ENCODE results near the gene CLCN2. TPM values are rescaled to one million over a fixed set of nuclear protein-coding genes. Genes with fewer than 3 reads are reported as not detected.
A peak's percentile ranks its signal among the peaks of the same experiment; 100 is the strongest.

CLCN2 gene
- total and polyA plus RNA-seq, 2 of the 8 experiments (the other 6 are each of a cell fraction or from before 2014, with no cell fraction given) = 13.7 to 16.1 TPM

- H3K36me3 ChIP-seq (ENCODE audit: control insufficient read depth in 2 of 4, insufficient read depth in 4 of 4, low read length in 3 of 4) = peaks cover 7 to 19% (median 16%) of the 10 kb centered on the region in 4 experiments; a peak in 7 of 8 replicates
- H3K4me1 ChIP-seq (replicated peaks in 1 of 4; ENCODE audit: control insufficient read depth in 3 of 4, insufficient read depth in 4 of 4, low read length in 3 of 4) = peaks cover 5 to 27% (median 18%) of the 10 kb centered on the region in 4 experiments
- H3K9me3 ChIP-seq (ENCODE audit: insufficient read depth in 2 of 2, low read depth in 1 of 2, low read length in 1 of 2) = no peaks in the 10 kb centered on the region
- H2AK5ac ChIP-seq (ENCODE audit: low read depth, low read length) = no peak overlapping the region
- peaks cover 14% of the 10 kb centered on the region for H3K23me2 ChIP-seq (ENCODE audit: low read depth, low read length)
- DNase-seq (ENCODE audit: low read depth in 1 of 2, low spot score in 2 of 2) (peak; percentile 70 to 86), FAIRE-seq (no peak)
- peaks cover 14 to 31% of the 10 kb centered on the region in 2 experiments for H4K20me1 ChIP-seq (replicated peaks in 1 of 2; ENCODE audit: control insufficient read depth in 1 of 2, insufficient read depth in 2 of 2, low read length in 2 of 2)
- H2BK20ac ChIP-seq (ENCODE audit: low read length) = no peak overlapping the region
- H2BK5ac ChIP-seq (ENCODE audit: low read depth, low read length) = no peak overlapping the region; the same call in 1 of the 2 replicates
- no peak overlapping the region for H3K56ac ChIP-seq (replicated peaks; ENCODE audit: insufficient read length, low read depth, low read length)
- peak overlapping the region; percentile 81; the same call in 1 of the 2 replicates for H4K8ac ChIP-seq (ENCODE audit: extremely low read depth, insufficient read depth, low read length)
- H3K4me2 ChIP-seq (ENCODE audit: insufficient read depth in 1 of 2, low read depth in 2 of 2, low read length in 2 of 2) = peak overlapping the region; percentile 72 to 98
- no peak overlapping the region for H2BK120ac ChIP-seq (replicated peaks; ENCODE audit: low read depth, low read length)
- no peak overlapping the region for H2BK15ac ChIP-seq (ENCODE audit: low read length)
- H2BK12ac ChIP-seq (ENCODE audit: low read depth, low read length) = no peak overlapping the region
- WGBS, 2 experiments (ENCODE audit: extremely low coverage in 1 of 2, insufficient coverage in 1 of 2, insufficient read length in 1 of 2, insufficient replicate concordance in 2 of 2, low coverage in 1 of 2, low lambda C conversion rate in 2 of 2, missing lambda C conversion rate in 1 of 2) = 10% methylated on average over 24 of the region's 37 CpGs; no CpG with 5 or more reads in 1 of the 2 experiments
- ChIA-PET POLR2A (ENCODE audit: partially characterized antibody) (interaction anchor here (0.8 to 3.6 kb wide), 13 partner anchors 9 to 155 kb away, joined by 3 to 30 read pairs (median 6); partner anchors contain the start of gene EIF4G1), CTCF (ENCODE audit: partially characterized antibody) (interaction anchor here (0.6 to 3.6 kb wide), 12 partner anchors 9 to 1367 kb away, joined by 3 to 16 read pairs (median 5); no protein-coding TSS in a partner anchor)
- no peak overlapping the region for H3K18ac ChIP-seq (ENCODE audit: extremely low read depth, low read length)
- no peak overlapping the region for H4K91ac ChIP-seq (replicated peaks; ENCODE audit: insufficient read length, low read length)
- peak overlapping the region in 3 of 4 experiments; percentile 12 to 50 (median 32); a peak in 4 of 8 replicates for H3K4me3 ChIP-seq (ENCODE audit: extremely low read depth in 1 of 4, insufficient read depth in 2 of 4, low read depth in 3 of 4, low read length in 4 of 4)
- no peak overlapping the region for H3K14ac ChIP-seq (ENCODE audit: insufficient read length)
- H2AFZ ChIP-seq (ENCODE audit: low read length) = no peak overlapping the region
- H3K79me1 ChIP-seq (ENCODE audit: low read depth, low read length) = peaks cover 9% of the 10 kb centered on the region
- H3K79me2 ChIP-seq (ENCODE audit: control insufficient read depth in 1 of 2, insufficient read depth in 2 of 2, low read length in 2 of 2) = peaks cover 0 to 2% of the 10 kb centered on the region in 2 experiments; a peak in 1 of 4 replicates
- H3K4ac ChIP-seq (replicated peaks; ENCODE audit: insufficient read length, low read depth, low read length) = no peak overlapping the region
- no peaks in the 10 kb centered on the region for H3K27me3 ChIP-seq (replicated peaks in 1 of 4; ENCODE audit: control insufficient read depth in 3 of 4, extremely low read depth in 1 of 4, insufficient read depth in 3 of 4, low read length in 3 of 4)
- H3K9ac ChIP-seq (replicated peaks in 1 of 4; ENCODE audit: extremely low read depth in 1 of 4, low read depth in 3 of 4, low read length in 3 of 4) = peak overlapping the region in 2 of 4 experiments; percentile 34 to 53; a peak in 3 of 7 replicates
- H3K23ac ChIP-seq (ENCODE audit: insufficient read length) = no peak overlapping the region
- H3K27ac ChIP-seq (ENCODE audit: low read depth, low read length) = peak overlapping the region; percentile 32; the same call in 1 of the 2 replicates
- no peak overlapping the region for H4K5ac ChIP-seq (ENCODE audit: insufficient read length, low read depth, low read length)
- peak; percentile 90 for TF ChIP-seq CREB1 (IDR thresholded peaks at IDR 0.05)
- TF ChIP-seq RBBP5 (IDR thresholded peaks at IDR 0.05; ENCODE audit: borderline replicate concordance, low read depth, low read length) = peak; percentile 55; the same call in 1 of the 2 replicates
- TF ChIP-seq YY1 (IDR thresholded peaks at IDR 0.05; ENCODE audit: low read depth, low read length) = 0 out of 2 replicates have a peak, but pooled peaks have one; percentile 44
- 0 out of 4 replicates have a peak, but pooled peaks of 1 of the 3 experiments have one; percentile 7 for TF ChIP-seq CTCF (IDR thresholded peaks at IDR 0.05; ENCODE audit: control extremely low read depth in 1 of 3, insufficient read depth in 1 of 3, low read depth in 1 of 3, low read length in 3 of 3)
- TF ChIP-seq SIX5 (IDR thresholded peaks at IDR 0.05; ENCODE audit: low read depth, low read length) = no peak
- TF ChIP-seq KDM5A (IDR thresholded peaks at IDR 0.05; ENCODE audit: low read length) = no peak
- TF ChIP-seq E2F6 (IDR thresholded peaks at IDR 0.05) = peak; percentile 15; the same call in 1 of the 2 replicates
- no peak for TF ChIP-seq CHD1 (IDR thresholded peaks at IDR 0.05; ENCODE audit: low read depth, low read length)
- TF ChIP-seq RFX5 (IDR thresholded peaks at IDR 0.05; ENCODE audit: borderline replicate concordance, low read depth, low read length) = peak; percentile 78
- TF ChIP-seq JUND (IDR thresholded peaks at IDR 0.05; ENCODE audit: low read length) = peak; percentile 78; the same call in 1 of the 2 replicates
These were observed 22.9 kb downstream of the CLCN2 start for GRCh38 chr3:184338511-184338945.
